MM.1S (cell line): ENCODE measurements around the gene PRKG1.

Source experiments
- CTCF ChIP-seq: fragments of 300-600 bp; sonication (generic); IDR thresholded peaks from 2 replicates; pipeline ENCODE4 v1.5.1; 2016; ENCODE audit warnings: antibody characterized with exemption, low read length, mixed read lengths
- EZH2 ChIP-seq: fragments of 300-600 bp; sonication (generic); optimal IDR thresholded peaks from 2 replicates; pipeline ENCODE3; 2017; ENCODE audit warnings: low read depth, mild to moderate bottlenecking, antibody characterized with exemption, low read length, mixed read lengths

GRCh38 chr10:51270936-51271530 is 196.7 kb downstream of the PRKG1 start:
- TF ChIP-seq CTCF: no peak
- no peak for TF ChIP-seq EZH2
